Adipocyte (in vitro differentiated cells): ENCODE data around the gene PKD1.

Experiments used
- DNase-seq: peaks from one replicate; pipeline ENCODE4 v3.0.0-alpha.2; 2015; ENCODE audit warnings: low read depth
- H3K27me3 ChIP-seq: replicated peaks from 2 replicates; pipeline ENCODE4 v1.7.0; 2013; ENCODE audit warnings: mild to moderate bottlenecking, low read length, moderate library complexity; ENCODE audit not compliant: control insufficient read depth, insufficient read depth
- H3K36me3 ChIP-seq: 2 replicates; pipeline ENCODE4 v1.7.0; 2013; ENCODE audit warnings: low read length, mild to moderate bottlenecking, moderate library complexity; ENCODE audit not compliant: control insufficient read depth, insufficient read depth, severe bottlenecking
- H3K4me1 ChIP-seq: 2 replicates; pipeline ENCODE4 v1.7.0; 2013; ENCODE audit warnings: mild to moderate bottlenecking, low read length, moderate library complexity; ENCODE audit not compliant: control insufficient read depth, insufficient read depth
- H3K4me3 ChIP-seq: 2 replicates; pipeline ENCODE4 v1.7.0; 2013; ENCODE audit warnings: mild to moderate bottlenecking, low read length, moderate library complexity
- H3K9ac ChIP-seq: 2 replicates; pipeline ENCODE4 v1.7.0; 2013; ENCODE audit warnings: mild to moderate bottlenecking, low read length, moderate library complexity
- H3K9me3 ChIP-seq: 2 replicates; pipeline ENCODE4 v1.7.0; 2013; ENCODE audit warnings: mild to moderate bottlenecking, low read length, moderate library complexity; ENCODE audit not compliant: control insufficient read depth

PKD1 gene

GRCh38 chr16:2082171-2082982 is 53.3 kb downstream of the PKD1 start:
- no peak for DNase-seq
- H3K27me3 ChIP-seq, result no peaks in the 10 kb centered on the region
- no peaks in the 10 kb centered on the region for H3K9me3 ChIP-seq
- H3K4me3 ChIP-seq, result no peak overlapping the region
- no peak overlapping the region for H3K9ac ChIP-seq
- H3K36me3 ChIP-seq, result peaks cover 36% of the 10 kb centered on the region
- no peaks in the 10 kb centered on the region for H3K4me1 ChIP-seq

DNA sequence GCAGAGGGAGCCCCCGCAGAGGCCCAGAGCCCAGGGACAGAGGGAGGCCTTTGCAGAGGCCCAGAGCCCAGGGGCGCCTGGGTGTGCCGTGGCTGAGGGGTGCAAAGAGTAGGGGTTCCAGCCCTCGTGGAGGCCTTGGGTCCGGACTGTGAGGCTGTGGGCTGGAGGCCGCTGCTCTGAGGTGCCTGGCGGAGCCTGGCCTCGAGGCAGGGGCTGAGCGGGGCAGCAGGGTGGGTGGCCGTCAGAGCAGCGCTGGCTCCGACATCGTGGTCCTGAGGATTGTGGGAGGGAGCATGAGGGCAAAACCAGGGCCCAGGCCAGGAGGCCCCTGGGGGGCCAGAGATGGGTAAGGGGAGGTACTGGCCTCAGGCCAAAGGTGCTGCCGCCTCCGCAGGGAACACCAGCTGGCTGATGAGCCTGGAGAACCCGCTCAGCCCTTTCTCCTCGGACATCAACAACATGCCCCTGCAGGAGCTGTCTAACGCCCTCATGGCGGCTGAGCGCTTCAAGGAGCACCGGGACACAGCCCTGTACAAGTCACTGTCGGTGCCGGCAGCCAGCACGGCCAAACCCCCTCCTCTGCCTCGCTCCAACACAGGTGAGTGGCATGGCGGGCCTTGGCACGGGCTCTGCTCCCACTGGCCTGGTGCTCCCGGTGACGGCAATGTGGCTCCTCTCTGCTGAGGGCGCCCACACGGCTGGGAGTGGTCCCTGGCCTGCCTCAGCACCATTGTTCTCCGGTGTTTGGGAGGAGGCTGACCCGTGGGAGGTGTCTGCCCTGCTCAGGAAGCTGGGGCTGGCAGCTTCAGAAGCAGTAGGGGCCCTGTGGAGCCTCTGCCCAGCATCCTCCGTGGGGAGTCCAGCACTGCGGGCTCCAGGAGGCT is 54.3 kb downstream of the PKD1 start:
- Histone ChIP-seq H3K36me3 (peaks cover 39% of the 10 kb centered on the region), H3K4me1 (no peaks in the 10 kb centered on the region)
- no peak for DNase-seq

GRCh38 chr16:2079991-2080390 is 55.7 kb downstream of the PKD1 start:
- H3K36me3 ChIP-seq, result peaks cover 44% of the 10 kb centered on the region

More for the DNA sequence above, 54.3 kb downstream of the PKD1 start:
- Histone ChIP-seq H3K9ac (no peak overlapping the region), H3K27me3 (no peaks in the 10 kb centered on the region), H3K4me3 (no peak overlapping the region), H3K9me3 (no peaks in the 10 kb centered on the region)

DNA sequence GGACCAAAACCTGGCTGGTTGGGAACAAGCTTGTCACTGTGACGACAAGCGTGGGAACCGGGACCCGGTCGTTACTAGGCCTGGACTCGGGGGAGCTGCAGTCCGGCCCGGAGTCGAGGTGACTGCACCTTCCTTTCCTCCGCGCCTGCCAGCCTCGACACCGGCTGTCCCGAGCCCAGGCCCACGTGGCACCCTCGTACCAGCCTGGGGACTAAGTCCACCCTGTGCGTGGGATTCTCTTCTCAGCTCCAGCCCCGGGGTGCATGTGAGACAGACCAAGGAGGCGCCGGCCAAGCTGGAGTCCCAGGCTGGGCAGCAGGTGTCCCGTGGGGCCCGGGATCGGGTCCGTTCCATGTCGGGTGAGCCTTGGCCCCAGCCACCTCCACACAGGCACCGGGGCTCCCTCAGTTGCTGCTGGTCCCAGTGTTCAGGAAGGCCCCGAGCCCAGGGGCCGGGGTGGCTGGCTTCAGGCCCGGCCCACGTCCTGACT is 56.3 kb downstream of the PKD1 start:
- Histone ChIP-seq H3K36me3 (peaks cover 47% of the 10 kb centered on the region), H3K9me3 (no peaks in the 10 kb centered on the region), H3K4me1 (no peaks in the 10 kb centered on the region)

More at GRCh38 chr16:2079991-2080390, 55.7 kb downstream of the PKD1 start:
- no peak for DNase-seq
- Histone ChIP-seq H3K4me1 (no peaks in the 10 kb centered on the region), H3K27me3 (no peaks in the 10 kb centered on the region), H3K9me3 (no peaks in the 10 kb centered on the region), H3K4me3 (no peak overlapping the region), H3K9ac (no peak overlapping the region)

DNA sequence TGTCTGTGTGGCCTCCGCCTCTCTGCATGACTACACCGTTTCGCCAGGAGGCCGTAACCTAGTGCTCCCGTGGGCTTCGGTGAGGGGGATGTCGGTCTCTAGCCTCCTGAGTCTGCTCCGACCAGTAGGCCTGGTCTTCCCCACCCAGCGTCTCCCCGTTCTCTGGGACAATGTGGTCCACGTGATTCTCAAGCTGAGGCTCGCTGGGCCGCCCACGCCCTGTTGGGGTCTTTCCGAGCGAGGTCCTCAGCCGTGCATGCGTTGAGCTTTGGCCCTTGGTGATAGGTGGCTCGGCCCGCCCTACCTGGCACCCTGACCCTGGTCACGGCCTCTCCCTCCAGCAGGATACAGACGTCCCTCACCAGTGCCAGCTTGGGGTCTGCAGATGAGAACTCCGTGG is 57.0 kb downstream of the PKD1 start:
- Histone ChIP-seq H3K4me1 (no peaks in the 10 kb centered on the region), H3K4me3 (no peak overlapping the region), H3K27me3 (no peaks in the 10 kb centered on the region), H3K9me3 (no peaks in the 10 kb centered on the region), H3K36me3 (peaks cover 54% of the 10 kb centered on the region), H3K9ac (no peak overlapping the region)
- DNase-seq, result no peak

More for the DNA sequence above, 56.3 kb downstream of the PKD1 start:
- no peak overlapping the region for H3K9ac ChIP-seq
- DNase-seq, result no peak
- no peaks in the 10 kb centered on the region for H3K27me3 ChIP-seq
- no peak overlapping the region for H3K4me3 ChIP-seq

DNA sequence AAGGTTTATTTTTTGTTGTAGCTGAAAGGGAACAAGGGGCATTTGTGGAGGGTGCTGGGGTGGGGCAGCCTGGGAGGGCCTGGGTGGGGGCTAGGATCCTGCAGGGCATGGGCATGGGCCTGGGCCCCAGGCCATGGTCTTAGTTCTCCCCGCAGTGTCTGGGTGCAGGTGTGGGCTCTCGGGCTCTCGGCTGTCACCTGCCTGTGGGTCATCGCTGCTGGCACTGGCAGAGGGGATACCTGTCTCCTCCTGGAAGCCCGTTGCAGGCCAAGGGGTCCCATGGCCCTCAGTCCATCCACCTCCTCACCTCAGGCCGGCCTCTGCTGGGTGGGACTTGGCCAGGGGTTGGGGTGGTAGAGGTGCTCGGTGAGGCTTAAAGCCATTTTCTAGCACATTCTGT is 57.6 kb downstream of the PKD1 start:
- Histone ChIP-seq H3K9ac (no peak overlapping the region), H3K9me3 (no peaks in the 10 kb centered on the region), H3K4me3 (no peak overlapping the region), H3K36me3 (peaks cover 60% of the 10 kb centered on the region), H3K27me3 (no peaks in the 10 kb centered on the region), H3K4me1 (no peaks in the 10 kb centered on the region)
- no peak for DNase-seq

DNA sequence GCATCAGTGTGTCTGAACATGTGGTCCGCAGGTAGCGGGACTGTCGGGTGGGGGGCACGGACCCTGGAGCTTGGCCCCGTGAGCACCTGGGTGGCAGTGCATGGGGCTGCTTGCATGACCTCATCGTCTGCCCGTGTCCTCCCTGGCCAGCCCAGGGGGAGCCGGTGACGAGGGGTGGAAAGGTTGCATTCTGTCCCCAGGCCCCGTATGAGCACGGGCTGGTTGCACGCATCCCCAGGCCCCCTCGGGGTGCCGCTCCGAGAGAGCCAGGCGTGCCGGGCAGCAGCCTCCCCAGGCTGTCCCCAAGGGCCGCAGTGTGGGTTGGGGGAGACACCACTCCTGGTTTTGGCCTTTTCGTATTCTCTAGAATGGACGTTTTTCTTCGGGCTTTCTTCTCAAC is 58.0 kb downstream of the PKD1 start:
- Histone ChIP-seq H3K36me3 (peaks cover 64% of the 10 kb centered on the region), H3K27me3 (no peaks in the 10 kb centered on the region), H3K9ac (no peak overlapping the region), H3K9me3 (no peaks in the 10 kb centered on the region), H3K4me3 (no peak overlapping the region), H3K4me1 (no peaks in the 10 kb centered on the region)
- no peak for DNase-seq

GRCh38 chr16:2077016-2077415 is 58.7 kb downstream of the PKD1 start:
- Histone ChIP-seq H3K36me3 (peaks cover 65% of the 10 kb centered on the region), H3K4me3 (no peak overlapping the region), H3K27me3 (no peaks in the 10 kb centered on the region), H3K9ac (no peak overlapping the region), H3K9me3 (no peaks in the 10 kb centered on the region), H3K4me1 (no peaks in the 10 kb centered on the region)
- no peak for DNase-seq

- H3K9ac ChIP-seq, result no peak overlapping the region
These were observed 59.4 kb downstream of the PKD1 start for GRCh38 chr16:2076072-2076865.

DNA sequence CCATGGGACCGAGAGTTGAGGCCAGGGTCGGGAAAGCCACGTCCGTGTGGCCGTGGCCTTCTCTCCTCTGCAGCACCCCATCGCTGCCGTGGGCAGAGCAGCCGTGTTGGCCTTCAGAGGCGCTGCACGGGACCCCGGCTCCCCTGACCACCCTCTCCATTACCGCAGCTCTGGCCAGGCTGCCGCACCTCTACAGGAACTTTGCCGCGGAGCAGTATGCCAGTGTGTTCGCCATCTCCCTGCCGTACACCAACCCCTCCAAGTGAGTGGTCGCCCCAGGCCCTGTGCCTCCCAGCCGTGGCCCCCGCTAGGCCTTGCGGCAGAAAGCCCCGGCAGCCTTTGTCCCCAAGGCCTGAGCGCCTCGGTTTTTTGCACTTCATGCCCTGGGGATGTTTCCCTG is 60.1 kb downstream of the PKD1 start:
- H3K4me1 ChIP-seq, result no peaks in the 10 kb centered on the region
- H3K9me3 ChIP-seq, result no peaks in the 10 kb centered on the region
- no peak overlapping the region for H3K4me3 ChIP-seq
- H3K27me3 ChIP-seq, result no peaks in the 10 kb centered on the region
- no peak overlapping the region for H3K9ac ChIP-seq
- no peak for DNase-seq
- H3K36me3 ChIP-seq, result peaks cover 72% of the 10 kb centered on the region

More at GRCh38 chr16:2076072-2076865, 59.4 kb downstream of the PKD1 start:
- H3K4me3 ChIP-seq, result no peak overlapping the region
- no peaks in the 10 kb centered on the region for H3K27me3 ChIP-seq
- no peaks in the 10 kb centered on the region for H3K4me1 ChIP-seq
- H3K9me3 ChIP-seq, result no peaks in the 10 kb centered on the region
- H3K36me3 ChIP-seq, result peaks cover 66% of the 10 kb centered on the region
- DNase-seq, result no peak
